Middle frontal gyrus (tissue), 1 donor: Measurements from ENCODE around the gene OTOGL.
"Not testable (repeated sequence)": the region's sequence is repeated elsewhere in the genome, so short reads cannot be mapped to it uniquely, and the experiment has no call there.

Experiments used
- DNase-seq: peaks from one replicate; pipeline ENCODE4 v3.0.0-alpha.2; 2015; ENCODE audit warnings: low spot score; ENCODE audit errors: extremely low spot score

Gene OTOGL

DNA sequence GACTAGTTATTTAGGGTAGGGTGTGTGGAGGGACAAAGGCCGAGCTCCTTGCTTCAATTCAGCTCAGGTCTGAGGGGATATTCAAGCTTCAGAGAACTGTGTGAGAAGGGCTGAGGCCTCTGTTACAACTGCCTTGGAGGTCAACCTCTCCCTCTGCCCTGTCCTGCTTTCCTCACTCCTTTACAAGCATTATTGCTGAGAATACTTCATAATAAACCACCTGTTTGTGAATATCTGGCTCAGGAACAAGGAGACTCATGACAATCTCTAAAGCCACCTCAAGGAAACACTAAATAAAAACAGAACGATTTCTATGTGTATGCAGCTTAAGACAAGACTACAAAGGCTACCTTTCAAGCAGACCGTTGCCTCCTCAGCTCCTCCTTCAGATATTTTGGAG, 21.7 kb downstream of the OTOGL start:
- no peak for DNase-seq

DNA sequence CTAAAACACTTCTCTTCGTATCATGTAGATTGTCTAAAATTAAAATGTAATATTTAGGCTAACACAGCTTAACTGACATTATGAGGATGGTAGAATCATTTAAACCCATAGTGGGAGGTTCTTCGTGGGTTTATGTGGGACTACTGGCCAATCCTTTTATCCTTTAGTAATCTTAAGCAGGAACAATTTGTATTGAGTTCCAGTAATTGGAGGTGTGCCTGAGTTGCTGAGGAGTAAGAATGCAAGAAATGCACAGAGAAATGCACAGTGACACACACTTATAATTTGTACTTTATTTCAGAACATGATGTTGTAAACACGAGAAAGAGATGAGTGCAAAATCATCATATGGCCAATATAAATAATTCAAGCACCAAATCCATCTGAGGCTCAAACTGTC, 22.3 kb downstream of the OTOGL start:
- no peak for DNase-seq

- no peak for DNase-seq
Measured at GRCh38 chr12:80129895-80130530, 30.7 kb downstream of the OTOGL start.

DNA sequence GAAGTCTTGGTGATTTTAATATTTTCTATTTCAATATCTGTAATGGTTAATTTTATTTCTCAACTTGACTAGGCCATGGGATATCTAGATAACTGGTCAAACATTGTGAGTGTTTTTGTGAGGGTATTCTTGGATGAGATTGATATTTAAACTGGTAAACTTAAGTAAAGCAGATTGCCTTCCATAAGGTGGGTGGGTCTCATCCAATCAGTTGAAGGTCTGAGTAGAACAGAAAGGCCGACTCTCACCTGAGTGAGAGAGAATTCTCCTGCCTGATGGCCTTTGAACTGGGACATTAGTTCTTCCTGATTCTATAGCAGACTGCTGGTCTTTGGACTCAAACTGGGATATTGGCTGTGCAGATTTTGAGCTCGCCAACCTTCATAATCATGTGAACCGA, 36.3 kb downstream of the OTOGL start:
- no peak for DNase-seq

DNA sequence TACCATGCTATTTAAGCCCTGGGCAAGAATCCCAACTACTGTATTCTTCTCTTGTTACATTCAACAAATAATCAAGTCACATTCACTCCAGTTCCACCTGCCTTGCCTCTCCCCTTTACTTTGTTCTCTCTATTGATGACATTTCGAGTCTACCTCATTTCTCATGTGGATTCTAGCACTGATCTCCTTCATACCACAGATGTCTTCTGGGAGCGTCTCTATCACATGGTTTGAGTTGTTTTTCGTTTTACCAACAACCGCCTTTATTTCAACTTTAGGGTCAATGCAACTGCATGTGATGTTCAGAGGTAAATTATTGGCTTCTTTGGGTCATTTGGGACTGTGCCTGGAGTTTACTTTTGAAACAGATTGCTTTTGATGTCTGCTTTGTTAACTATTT, 40.7 kb downstream of the OTOGL start:
- no peak for DNase-seq

- DNase-seq, result no peak
Measured at GRCh38 chr12:80142640-80143039, 43.3 kb downstream of the OTOGL start.

GRCh38 chr12:80143537-80143936, 44.2 kb downstream of the OTOGL start:
- no peak for DNase-seq

DNA sequence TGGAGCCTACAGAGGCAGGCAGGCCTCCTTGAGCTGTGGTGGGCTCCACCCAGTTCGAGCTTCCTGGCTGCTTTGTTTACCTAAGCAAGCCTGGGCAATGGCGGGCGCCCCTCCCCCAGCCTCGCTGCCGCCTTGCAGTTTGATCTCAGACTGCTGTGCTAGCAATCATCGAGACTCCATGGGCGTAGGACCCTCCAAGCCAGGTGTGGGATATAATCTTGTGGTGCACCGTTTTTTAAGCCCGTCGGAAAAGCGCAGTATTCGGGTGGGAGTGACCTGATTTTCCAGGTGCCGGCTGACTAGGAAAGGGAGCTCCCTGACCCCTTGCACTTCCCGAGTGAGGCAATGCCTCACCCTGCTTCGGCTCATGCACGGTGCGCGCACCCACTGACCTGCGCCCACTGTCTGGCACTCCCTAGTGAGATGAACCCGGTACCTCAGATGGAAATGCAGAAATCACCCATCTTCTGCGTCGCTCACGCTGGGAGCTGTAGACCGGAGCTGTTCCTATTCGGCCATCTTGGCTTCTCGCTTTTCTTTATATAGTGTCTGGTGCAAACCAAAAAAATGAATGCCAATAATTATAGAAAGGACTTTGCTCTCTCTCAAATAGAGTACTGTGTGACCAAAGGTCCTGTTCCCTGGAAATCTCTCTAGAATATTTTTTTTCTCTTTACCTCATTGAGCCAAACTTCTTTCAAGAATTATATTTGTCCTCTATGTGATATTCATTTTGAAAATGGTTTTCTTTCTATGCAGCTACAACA, 50.4 kb downstream of the OTOGL start:
- DNase-seq, result not testable (repeated sequence)

DNA sequence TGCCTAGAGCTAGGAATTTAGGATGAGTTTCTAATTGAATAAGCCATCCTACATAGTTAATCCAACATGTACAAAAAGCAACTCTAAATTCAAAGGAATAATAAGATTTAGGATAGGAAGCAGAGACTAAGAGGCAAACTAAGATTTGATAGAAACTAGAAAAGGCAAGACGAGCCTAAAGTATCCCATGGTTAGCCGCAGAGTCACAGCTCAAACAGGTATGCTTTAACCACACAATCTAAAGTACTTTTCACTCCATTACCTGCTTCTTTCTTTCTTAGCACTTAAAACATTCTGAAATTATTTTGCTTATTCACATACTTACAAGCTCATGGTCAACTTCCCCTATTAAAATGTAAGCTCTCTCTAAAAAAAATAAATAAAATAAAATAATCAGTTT, 51.8 kb downstream of the OTOGL start:
- no peak for DNase-seq

DNA sequence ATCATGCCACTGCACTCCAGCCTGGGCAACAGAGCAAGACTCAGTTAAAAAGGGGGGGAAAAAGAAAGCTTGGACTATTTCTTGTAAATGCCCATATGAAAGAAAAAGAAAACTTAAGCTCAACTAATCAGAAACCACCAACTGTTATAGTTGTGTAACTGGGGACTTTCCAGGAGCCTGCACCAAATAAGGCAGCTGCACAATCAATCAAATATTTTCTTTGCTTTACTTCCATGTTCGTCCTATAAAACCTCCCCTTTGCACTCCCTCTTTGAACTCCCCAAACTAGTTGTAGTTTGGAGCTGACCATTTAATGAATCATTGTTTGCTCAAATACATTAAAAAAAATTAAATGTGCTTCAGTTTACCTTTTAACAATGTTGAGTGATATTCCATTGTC, 54.9 kb downstream of the OTOGL start:
- no peak for DNase-seq

DNA sequence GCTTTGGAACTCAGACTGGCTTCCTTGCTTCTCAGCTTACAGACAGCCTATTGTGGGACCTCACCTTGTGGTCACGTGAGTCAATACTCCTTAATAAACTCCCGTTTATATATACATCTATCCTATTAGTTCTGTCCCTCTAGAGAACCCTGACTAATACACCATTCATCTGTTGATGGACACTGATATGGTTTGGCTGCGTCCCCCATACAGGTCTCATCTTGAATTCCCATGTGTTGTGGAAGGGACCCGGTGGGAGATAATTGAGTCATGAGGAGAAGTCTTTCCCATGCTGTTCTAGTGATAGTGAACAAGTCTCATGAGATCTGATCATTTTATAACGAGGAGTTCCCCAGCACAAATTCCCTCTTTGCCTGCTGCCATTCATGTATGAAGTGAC, 57.0 kb downstream of the OTOGL start:
- no peak for DNase-seq

DNA sequence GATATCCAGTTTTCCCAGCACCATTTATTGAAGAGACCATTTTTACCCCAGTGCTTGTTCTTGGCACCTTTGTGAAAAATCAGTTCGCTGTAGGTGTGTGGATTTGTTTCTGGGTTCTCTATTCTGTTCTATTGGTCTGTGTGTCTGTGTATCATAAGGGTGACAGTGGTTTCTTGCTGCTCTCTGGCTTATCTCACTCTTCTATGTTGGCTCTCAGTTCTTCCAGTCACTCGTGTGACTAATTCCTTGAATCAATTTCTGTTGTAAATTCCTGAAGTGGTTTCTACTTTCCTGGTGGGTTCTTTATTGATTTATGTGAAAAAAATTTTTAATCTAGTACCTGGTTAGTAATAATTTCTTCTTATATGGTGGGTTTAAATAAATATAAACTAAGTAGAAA, 58.3 kb downstream of the OTOGL start:
- DNase-seq, result no peak

DNA sequence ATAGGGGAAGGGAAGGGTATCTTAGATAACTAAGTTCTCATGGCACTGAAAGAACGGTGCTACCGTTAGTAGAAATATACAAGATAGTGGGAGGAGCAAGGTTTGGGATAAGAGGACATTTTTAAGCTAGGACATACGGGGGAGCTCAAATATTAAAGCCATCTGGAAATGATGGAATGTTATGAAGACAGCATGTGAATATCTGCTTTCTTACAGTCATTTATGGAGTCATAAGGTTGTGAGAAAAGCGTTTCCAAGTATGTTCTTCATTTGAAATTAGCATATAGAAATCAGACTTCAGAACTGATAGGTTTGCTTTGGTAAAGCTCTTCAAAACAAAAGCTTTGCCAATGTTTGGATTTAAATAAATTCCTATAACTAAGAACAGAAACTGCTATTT, 62.3 kb downstream of the OTOGL start:
- no peak for DNase-seq

- DNase-seq, result no peak
Measured at GRCh38 chr12:80162177-80162576, 62.8 kb downstream of the OTOGL start.

DNA sequence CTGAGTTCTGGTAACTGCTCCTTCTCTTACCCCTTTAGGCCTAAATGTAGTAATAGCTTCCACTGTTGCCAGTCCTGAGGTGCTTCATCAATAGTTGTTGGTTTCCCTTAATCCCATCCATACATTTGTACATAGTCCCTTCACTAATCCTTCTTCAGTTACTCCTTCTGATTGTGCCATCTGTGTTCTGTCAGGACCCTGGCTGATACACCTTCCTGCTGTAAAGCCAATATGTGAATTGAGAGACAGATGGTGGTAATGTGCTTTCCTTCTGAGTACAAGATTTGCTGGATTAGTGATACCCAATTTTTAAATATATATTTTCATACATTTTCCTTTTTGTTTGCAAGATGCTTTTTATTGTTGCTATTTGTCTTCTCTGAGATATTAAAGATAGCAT, 66.4 kb downstream of the OTOGL start:
- DNase-seq, result no peak

DNA sequence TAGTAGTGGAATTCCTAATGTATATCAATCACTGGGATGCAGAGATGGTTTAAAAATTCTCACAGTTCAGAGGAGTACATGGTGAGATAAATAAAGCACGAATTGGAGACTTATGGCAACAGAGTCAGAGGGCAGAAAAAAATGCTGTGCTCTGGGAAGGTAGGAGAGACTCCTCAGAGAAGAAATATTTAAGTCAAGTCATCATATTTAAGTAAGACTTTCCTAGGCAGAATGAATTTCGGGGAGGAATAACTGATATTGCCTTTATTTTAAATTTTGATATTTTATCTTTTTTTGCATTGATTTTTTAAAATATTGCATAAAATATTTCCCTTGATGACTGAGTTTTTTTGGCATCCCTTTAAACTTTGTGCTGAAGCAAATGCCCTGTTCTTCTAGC, 67.4 kb downstream of the OTOGL start:
- no peak for DNase-seq

- DNase-seq, result no peak
Measured at GRCh38 chr12:80168936-80169335, 69.6 kb downstream of the OTOGL start.

DNA sequence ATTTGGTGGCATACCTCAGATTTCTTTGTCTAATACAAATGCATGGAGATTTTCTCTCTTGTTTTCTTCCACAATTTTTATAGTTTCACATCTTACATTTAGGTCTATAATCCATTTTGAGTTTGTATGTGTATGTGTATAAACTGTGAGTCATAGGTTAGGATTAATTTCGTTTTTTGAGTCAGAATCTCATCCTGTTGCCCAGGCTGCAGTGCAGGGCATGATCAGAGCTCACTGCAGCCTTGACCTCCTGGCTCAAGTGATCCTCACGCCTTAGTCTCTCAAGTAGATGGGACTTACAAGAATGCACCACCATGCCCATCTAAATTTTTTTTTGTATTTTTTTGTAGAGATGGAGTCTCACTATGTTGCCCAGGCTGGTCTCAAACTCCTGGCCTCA, 71.6 kb downstream of the OTOGL start:
- DNase-seq, result no peak

GRCh38 chr12:80173083-80173864, 73.9 kb downstream of the OTOGL start:
- no peak for DNase-seq

- no peak for DNase-seq
Measured at GRCh38 chr12:80175307-80175930, 76.1 kb downstream of the OTOGL start.

GRCh38 chr12:80176706-80177105, 77.4 kb downstream of the OTOGL start:
- no peak for DNase-seq

DNA sequence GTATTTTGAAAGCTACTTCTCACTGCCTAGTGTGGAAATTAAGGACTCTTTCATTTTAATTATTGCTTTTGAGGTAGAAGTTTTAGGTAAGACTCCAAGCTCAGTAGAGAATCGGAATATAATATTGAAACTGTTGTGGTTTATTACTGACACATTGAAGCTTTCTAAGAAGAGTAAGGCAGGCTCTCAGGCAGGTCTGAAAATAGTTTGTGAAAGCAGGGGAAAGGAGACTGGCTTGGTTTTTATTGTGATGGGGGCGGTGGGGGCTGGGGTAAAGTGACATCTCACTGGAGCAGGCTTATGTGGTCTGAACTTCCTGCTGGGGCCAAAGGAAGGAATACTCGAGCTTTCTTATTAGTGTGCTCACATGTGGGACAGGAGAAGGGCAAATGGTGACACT, 79.5 kb downstream of the OTOGL start:
- DNase-seq, result no peak
